ENCODE results near the gene ATP2A3. TPM values are rescaled to one million over a fixed set of nuclear protein-coding genes. Genes with fewer than 3 reads are reported as not detected.

Gene ATP2A3
- total and polyA plus RNA-seq, 2 experiments from 2014 or later: 4.2 to 6.9 TPM

DNA sequence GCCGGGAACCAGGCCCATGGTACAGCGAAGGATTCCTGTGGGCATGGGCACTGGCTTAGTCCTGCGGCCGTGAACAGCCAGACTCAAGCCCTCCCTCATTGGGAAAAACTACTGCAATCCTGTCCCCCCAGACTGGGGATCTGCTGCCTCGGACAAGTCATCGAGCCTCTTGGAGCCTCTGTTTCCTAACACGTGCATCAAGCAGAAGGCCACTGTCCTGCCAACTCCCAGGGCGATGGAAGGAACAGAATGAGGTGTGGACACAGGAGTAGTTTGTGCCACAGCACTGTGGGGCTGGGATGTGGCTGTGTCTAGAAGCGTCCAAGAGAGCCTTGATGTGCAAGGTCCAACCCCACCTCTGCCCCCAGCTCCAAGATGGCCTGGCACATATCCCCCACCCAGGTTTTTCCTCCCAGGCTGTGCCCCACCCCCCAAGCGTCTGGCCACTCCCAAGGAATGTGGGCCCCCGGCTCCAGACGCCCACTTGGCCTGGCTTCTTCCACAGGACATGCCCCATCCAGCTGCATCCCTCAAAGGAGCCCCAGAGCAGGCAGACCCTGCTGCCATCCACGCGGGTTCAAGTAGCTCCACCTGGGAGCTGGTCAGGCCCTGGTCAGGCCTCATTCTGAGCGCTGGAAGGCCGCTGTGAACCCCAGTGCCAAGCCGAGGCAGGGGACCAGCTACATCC, 74.8 kb downstream of the ATP2A3 start:
- peaks cover 14% of the 10 kb centered on the region for H3K4me1 ChIP-seq (ENCODE audit: low read depth)
- no peaks in the 10 kb centered on the region for H3K9me3 ChIP-seq (ENCODE audit: low read depth)
- TF ChIP-seq, protein P1, sequence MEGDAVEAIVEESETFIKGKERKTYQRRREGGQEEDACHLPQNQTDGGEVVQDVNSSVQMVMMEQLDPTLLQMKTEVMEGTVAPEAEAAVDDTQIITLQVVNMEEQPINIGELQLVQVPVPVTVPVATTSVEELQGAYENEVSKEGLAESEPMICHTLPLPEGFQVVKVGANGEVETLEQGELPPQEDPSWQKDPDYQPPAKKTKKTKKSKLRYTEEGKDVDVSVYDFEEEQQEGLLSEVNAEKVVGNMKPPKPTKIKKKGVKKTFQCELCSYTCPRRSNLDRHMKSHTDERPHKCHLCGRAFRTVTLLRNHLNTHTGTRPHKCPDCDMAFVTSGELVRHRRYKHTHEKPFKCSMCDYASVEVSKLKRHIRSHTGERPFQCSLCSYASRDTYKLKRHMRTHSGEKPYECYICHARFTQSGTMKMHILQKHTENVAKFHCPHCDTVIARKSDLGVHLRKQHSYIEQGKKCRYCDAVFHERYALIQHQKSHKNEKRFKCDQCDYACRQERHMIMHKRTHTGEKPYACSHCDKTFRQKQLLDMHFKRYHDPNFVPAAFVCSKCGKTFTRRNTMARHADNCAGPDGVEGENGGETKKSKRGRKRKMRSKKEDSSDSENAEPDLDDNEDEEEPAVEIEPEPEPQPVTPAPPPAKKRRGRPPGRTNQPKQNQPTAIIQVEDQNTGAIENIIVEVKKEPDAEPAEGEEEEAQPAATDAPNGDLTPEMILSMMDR (IDR thresholded peaks at IDR 0.05; ENCODE audit: low read depth, low read length): no peak
- DNase-seq (ENCODE audit: low read depth in 1 of 2, low spot score in 1 of 2): no peak
- H3K36me3 ChIP-seq: no peaks in the 10 kb centered on the region
- no peak overlapping the region for H3K27ac ChIP-seq
- peaks cover 8% of the 10 kb centered on the region for H3K27me3 ChIP-seq
- H3K4me3 ChIP-seq: no peak overlapping the region

DNA sequence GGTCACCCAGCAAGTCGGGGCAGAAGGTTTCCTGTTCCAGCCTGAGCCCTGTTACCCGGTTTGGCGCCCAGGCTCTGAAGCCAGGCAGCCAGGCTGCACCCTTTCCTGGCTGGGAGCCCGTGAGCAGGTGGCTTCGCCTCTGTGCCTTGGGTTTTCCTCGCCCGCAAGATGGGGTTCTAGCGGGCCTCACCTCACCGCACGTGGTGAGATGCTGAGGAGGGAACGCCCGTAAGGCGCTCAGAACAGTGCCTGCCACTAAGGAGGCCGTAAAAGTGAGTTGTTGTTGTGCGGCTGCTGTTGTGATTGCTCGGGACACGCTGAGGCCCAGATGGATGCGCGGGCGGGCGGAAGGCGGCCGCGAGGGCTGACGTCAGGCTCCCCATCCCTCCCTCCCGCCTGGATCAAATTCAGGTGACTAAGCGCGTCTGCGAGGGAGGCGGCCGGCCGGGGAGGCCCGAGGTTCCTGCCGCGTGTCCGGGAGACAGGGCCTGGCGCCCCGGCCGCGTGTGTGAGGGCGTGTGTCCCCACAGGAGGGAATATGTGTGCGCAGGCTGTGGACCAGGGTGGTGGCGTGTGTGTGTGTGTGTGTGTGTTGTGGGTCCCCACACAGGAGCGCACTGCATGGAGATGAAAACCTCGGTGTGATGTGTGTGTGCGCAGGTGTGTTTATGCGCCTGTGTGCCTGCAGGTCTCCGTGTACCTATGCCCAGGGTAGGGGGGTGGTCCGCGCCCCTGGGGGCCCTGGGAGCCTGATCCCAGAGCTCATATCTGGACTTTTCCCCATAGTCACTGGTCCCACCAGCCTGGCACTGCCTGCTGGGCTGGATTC, 75.7 kb downstream of the ATP2A3 start:
- peaks cover 9% of the 10 kb centered on the region for H3K4me1 ChIP-seq (ENCODE audit: low read depth)
- peaks cover 8% of the 10 kb centered on the region for H3K27me3 ChIP-seq
- no peaks in the 10 kb centered on the region for H3K9me3 ChIP-seq (ENCODE audit: low read depth)
- H3K4me3 ChIP-seq: no peak overlapping the region
- TF ChIP-seq, protein P1 (IDR thresholded peaks at IDR 0.05; ENCODE audit: low read depth, low read length): no peak
- H3K36me3 ChIP-seq: no peaks in the 10 kb centered on the region
- DNase-seq (ENCODE audit: low read depth in 1 of 2, low spot score in 1 of 2): peak in 1 of 2 donors; percentile 94
- no peak overlapping the region for H3K27ac ChIP-seq

DNA sequence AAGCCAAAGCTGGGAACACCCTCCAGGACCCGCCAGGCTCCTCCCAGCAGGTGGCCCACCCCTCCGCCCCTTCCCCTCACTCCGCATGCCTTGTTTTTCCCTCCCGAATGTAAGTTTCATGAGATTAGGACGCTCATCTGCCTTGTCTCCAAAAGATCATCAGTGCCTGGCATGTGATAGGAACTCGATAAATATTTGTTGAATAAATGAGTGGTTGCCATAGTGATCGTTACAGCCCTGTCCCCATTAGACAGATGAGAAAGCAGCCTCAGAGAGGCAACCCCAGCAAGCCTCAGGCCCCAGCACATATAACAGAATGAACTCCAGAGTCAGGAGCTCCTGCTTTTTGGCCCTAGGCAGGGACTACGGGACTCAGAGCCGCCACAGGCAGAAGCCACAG, 76.4 kb downstream of the ATP2A3 start:
- Histone ChIP-seq H3K36me3 (no peaks in the 10 kb centered on the region), H3K27me3 (peaks cover 8% of the 10 kb centered on the region), H3K4me3 (no peak overlapping the region), H3K9me3 (ENCODE audit: low read depth) (no peaks in the 10 kb centered on the region), H3K27ac (no peak overlapping the region), H3K4me1 (ENCODE audit: low read depth) (peaks cover 7% of the 10 kb centered on the region)
- no peak for DNase-seq (ENCODE audit: low read depth in 1 of 2, low spot score in 1 of 2)
- TF ChIP-seq, protein P1 (IDR thresholded peaks at IDR 0.05; ENCODE audit: low read depth, low read length): no peak

DNA sequence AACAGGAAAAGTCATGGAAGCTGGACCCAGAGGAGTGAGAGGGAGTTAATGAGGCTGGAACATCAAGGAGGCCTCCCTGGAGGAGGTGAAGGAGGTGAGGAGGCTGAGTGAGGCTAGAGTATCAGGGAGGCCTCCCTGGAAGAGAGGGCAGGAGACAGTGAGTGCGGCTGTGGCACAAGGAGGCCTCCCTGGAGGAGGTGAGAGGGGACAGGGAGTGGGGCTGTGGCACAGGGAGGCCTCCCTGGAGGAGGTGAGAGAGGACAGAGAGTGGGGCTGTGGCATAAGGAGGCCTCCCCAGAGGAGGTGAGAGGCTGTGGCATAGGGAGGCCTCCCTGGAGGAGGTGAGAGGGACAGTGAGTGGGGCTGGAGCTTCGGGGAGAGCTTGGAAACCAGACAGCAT, 76.8 kb downstream of the ATP2A3 start:
- Histone ChIP-seq H3K9me3 (ENCODE audit: low read depth) (no peaks in the 10 kb centered on the region), H3K27ac (no peak overlapping the region), H3K36me3 (no peaks in the 10 kb centered on the region), H3K27me3 (peaks cover 8% of the 10 kb centered on the region), H3K4me1 (ENCODE audit: low read depth) (peaks cover 7% of the 10 kb centered on the region), H3K4me3 (no peak overlapping the region)
- TF ChIP-seq, protein P1 (IDR thresholded peaks at IDR 0.05; ENCODE audit: low read depth, low read length): no peak
- no peak for DNase-seq (ENCODE audit: low read depth in 1 of 2, low spot score in 1 of 2)

DNA sequence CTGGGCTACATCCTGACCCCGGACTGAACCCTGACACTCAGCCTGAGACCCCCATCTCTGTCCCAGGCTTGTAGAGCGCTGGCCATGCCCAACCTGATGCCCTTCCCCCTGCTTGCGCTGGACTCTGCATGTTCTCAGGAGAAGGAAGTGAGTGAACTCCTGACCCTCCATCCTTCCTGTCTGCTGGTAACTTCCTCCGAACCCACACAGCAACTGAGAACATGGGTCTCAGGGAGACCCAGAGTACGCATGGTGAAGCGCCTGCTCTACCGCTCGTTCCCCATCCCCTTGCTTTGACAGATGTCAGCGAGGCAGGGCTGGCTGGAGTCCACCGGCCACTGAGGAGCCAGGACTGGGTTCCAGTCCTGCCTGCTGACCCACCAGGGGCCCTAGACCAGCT, 77.5 kb downstream of the ATP2A3 start:
- Histone ChIP-seq H3K9me3 (ENCODE audit: low read depth) (no peaks in the 10 kb centered on the region), H3K27me3 (peaks cover 5% of the 10 kb centered on the region), H3K27ac (no peak overlapping the region), H3K4me3 (no peak overlapping the region), H3K4me1 (ENCODE audit: low read depth) (peaks cover 4% of the 10 kb centered on the region), H3K36me3 (no peaks in the 10 kb centered on the region)
- TF ChIP-seq, protein P1 (IDR thresholded peaks at IDR 0.05; ENCODE audit: low read depth, low read length): no peak
- DNase-seq (ENCODE audit: low read depth in 1 of 2, low spot score in 1 of 2): no peak
